Measurements from ENCODE around the gene THADA.

THADA gene

GRCh38 chr2:43610361-43610760 is 14.5 kb upstream of the THADA start:
- TF ChIP-seq EZH2 (IDR thresholded peaks at IDR 0.05; ENCODE audit: borderline replicate concordance, low read depth, low read length, severe bottlenecking) (no peak), CTCF (IDR thresholded peaks at IDR 0.05; ENCODE audit: borderline replicate concordance, extremely low read depth, low read length, poor library complexity, severe bottlenecking) (no peak)
- Histone ChIP-seq H4K20me1 (ENCODE audit: insufficient read depth, low read length) (no peaks in the 10 kb centered on the region), H3K27me3 (ENCODE audit: insufficient read depth, low read length, poor library complexity) (no peaks in the 10 kb centered on the region), H3K9me3 (ENCODE audit: insufficient read depth, low read length, severe bottlenecking) (no peaks in the 10 kb centered on the region), H3K27ac (ENCODE audit: low read length) (no peak overlapping the region), H3K36me3 (ENCODE audit: insufficient read depth, low read length) (no peaks in the 10 kb centered on the region), H3K4me1 (ENCODE audit: insufficient read depth, low read length) (no peaks in the 10 kb centered on the region), H3K4me3 (ENCODE audit: low read depth in 1 of 2, low read length in 2 of 2) (no peak overlapping the region), H3K79me2 (ENCODE audit: insufficient read depth, low read length) (no peaks in the 10 kb centered on the region), H3K4me2 (ENCODE audit: insufficient read depth, low read length) (no peak overlapping the region), H3K9ac (ENCODE audit: low read depth, low read length) (no peak overlapping the region), H2AFZ (ENCODE audit: low read depth, low read length) (no peak overlapping the region)
- no peak for DNase-seq
- no peak for ATAC-seq (ENCODE audit: insufficient read depth, low read depth)

- Histone ChIP-seq H3K36me3 (ENCODE audit: insufficient read depth, low read length) (no peaks in the 10 kb centered on the region), H2AFZ (ENCODE audit: low read depth, low read length) (no peak overlapping the region), H3K9me3 (ENCODE audit: insufficient read depth, low read length, severe bottlenecking) (no peaks in the 10 kb centered on the region), H3K27me3 (ENCODE audit: insufficient read depth, low read length, poor library complexity) (no peaks in the 10 kb centered on the region), H3K79me2 (ENCODE audit: insufficient read depth, low read length) (no peaks in the 10 kb centered on the region), H3K4me1 (ENCODE audit: insufficient read depth, low read length) (no peaks in the 10 kb centered on the region), H4K20me1 (ENCODE audit: insufficient read depth, low read length) (no peaks in the 10 kb centered on the region), H3K9ac (ENCODE audit: low read depth, low read length) (no peak overlapping the region), H3K27ac (ENCODE audit: low read length) (no peak overlapping the region), H3K4me2 (ENCODE audit: insufficient read depth, low read length) (no peak overlapping the region), H3K4me3 (ENCODE audit: low read depth in 1 of 2, low read length in 2 of 2) (no peak overlapping the region)
- TF ChIP-seq EZH2 (IDR thresholded peaks at IDR 0.05; ENCODE audit: borderline replicate concordance, low read depth, low read length, severe bottlenecking) (no peak), CTCF (IDR thresholded peaks at IDR 0.05; ENCODE audit: borderline replicate concordance, extremely low read depth, low read length, poor library complexity, severe bottlenecking) (peak; percentile 82)
- DNase-seq (peak; percentile 51), ATAC-seq (ENCODE audit: insufficient read depth, low read depth) (peak; percentile 81)
Observed at GRCh38 chr2:43609290-43609918, 13.6 kb upstream of the THADA start.

DNA sequence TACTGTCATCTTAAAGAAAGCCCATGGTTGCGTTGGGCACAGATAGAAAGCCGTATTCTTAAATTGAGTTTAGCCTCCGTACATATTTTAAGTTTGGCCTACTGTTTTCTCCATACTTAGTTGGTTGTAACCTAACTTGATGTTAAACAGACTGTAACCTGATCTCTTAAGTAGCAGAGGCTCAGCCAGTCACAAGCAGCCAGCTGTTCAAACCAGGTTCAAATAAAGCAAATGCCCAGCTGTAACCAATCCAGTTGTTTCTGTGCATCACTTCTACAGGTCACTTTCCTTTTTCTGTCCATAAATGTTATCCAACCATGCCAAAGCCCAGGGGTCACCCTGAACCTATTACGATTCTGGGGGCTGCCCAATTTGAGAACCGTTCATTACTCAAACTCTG is 10.0 kb upstream of the THADA start:
- Histone ChIP-seq H3K4me2 (ENCODE audit: insufficient read depth, low read length) (no peak overlapping the region), H3K27me3 (ENCODE audit: insufficient read depth, low read length, poor library complexity) (no peaks in the 10 kb centered on the region), H3K9me3 (ENCODE audit: insufficient read depth, low read length, severe bottlenecking) (no peaks in the 10 kb centered on the region), H4K20me1 (ENCODE audit: insufficient read depth, low read length) (no peaks in the 10 kb centered on the region), H3K79me2 (ENCODE audit: insufficient read depth, low read length) (no peaks in the 10 kb centered on the region), H3K36me3 (ENCODE audit: insufficient read depth, low read length) (no peaks in the 10 kb centered on the region), H3K4me1 (ENCODE audit: insufficient read depth, low read length) (no peaks in the 10 kb centered on the region), H3K27ac (ENCODE audit: low read length) (no peak overlapping the region), H3K9ac (ENCODE audit: low read depth, low read length) (no peak overlapping the region), H3K4me3 (ENCODE audit: low read depth in 1 of 2, low read length in 2 of 2) (no peak overlapping the region), H2AFZ (ENCODE audit: low read depth, low read length) (no peak overlapping the region)
- DNase-seq (no peak), ATAC-seq (ENCODE audit: insufficient read depth, low read depth) (no peak)
- no peak for TF ChIP-seq CTCF (IDR thresholded peaks at IDR 0.05; ENCODE audit: borderline replicate concordance, extremely low read depth, low read length, poor library complexity, severe bottlenecking)
- no peak for TF ChIP-seq EZH2 (IDR thresholded peaks at IDR 0.05; ENCODE audit: borderline replicate concordance, low read depth, low read length, severe bottlenecking)
